AG20443 (cell line): Measurements from ENCODE around the gene POGLUT2.

Experiments used
- DNase-seq: peaks from one replicate; pipeline ENCODE4 v3.0.0; 2012; ENCODE audit warnings: low spot score, mixed read lengths

POGLUT2 gene

GRCh38 chr13:102798581-102799425 lies at the start of gene POGLUT2, which contains the start of gene BIVM:
TSS of gene POGLUT2 (minus strand) at chr13:102798976. CDS start at chr13:102798670, 306 bp downstream.
TSS of gene BIVM (plus strand) at chr13:102799119. CDS start at chr13:102807268, 8,149 bp downstream.
- DNase-seq: peak; percentile 97

GRCh38 chr13:102847272-102848234 lies 48.8 kb upstream of the POGLUT2 start:
- DNase-seq: peak; percentile 29

- peak; percentile 43 for DNase-seq
These were observed 47.7 kb upstream of the POGLUT2 start for GRCh38 chr13:102846261-102847015.

GRCh38 chr13:102845630-102846260 lies 47.0 kb upstream of the POGLUT2 start, which contains the start of gene ERCC5:
TSS of gene ERCC5 (plus strand) at chr13:102846032. CDS start at chr13:102846267, 235 bp downstream.
- peak; percentile 89 for DNase-seq

GRCh38 chr13:102845289-102845629 lies 46.5 kb upstream of the POGLUT2 start:
- DNase-seq: no peak

- DNase-seq: peak; percentile 33
These were observed 40.7 kb upstream of the POGLUT2 start for GRCh38 chr13:102839462-102839861.

GRCh38 chr13:102838982-102839381 lies 40.2 kb upstream of the POGLUT2 start:
- DNase-seq: no peak

- DNase-seq: no peak
These were observed 39.5 kb upstream of the POGLUT2 start for GRCh38 chr13:102838273-102838672.

GRCh38 chr13:102836471-102836870 lies 37.7 kb upstream of the POGLUT2 start:
- DNase-seq: no peak

- DNase-seq: peak; percentile 24
These were observed 31.9 kb upstream of the POGLUT2 start for GRCh38 chr13:102830646-102831045.

GRCh38 chr13:102825921-102826706 lies 27.3 kb upstream of the POGLUT2 start:
- peak; percentile 82 for DNase-seq

- no peak for DNase-seq
These were observed 26.6 kb upstream of the POGLUT2 start for GRCh38 chr13:102825400-102825799.

- no peak for DNase-seq
These were observed 19.1 kb upstream of the POGLUT2 start for GRCh38 chr13:102817907-102818306.

GRCh38 chr13:102817241-102817640 lies 18.5 kb upstream of the POGLUT2 start:
- DNase-seq: no peak

- DNase-seq: no peak
These were observed 17.9 kb upstream of the POGLUT2 start for GRCh38 chr13:102816708-102817107.

- DNase-seq: no peak
These were observed 17.0 kb upstream of the POGLUT2 start for GRCh38 chr13:102815788-102816187.

- no peak for DNase-seq
These were observed 16.0 kb upstream of the POGLUT2 start for GRCh38 chr13:102814793-102815192.

- DNase-seq: no peak
These were observed 15.3 kb upstream of the POGLUT2 start for GRCh38 chr13:102814025-102814607.

GRCh38 chr13:102812611-102813287 lies 14.0 kb upstream of the POGLUT2 start:
- peak; percentile 36 for DNase-seq
